Measurements from ENCODE around the gene HIVEP3. TPM values are rescaled to one million over a fixed set of nuclear protein-coding genes. Genes with fewer than 3 reads are reported as not detected.

Gene HIVEP3
- total and polyA plus RNA-seq, 2 experiments from 2014 or later: 0.57 to 5.9 TPM

DNA sequence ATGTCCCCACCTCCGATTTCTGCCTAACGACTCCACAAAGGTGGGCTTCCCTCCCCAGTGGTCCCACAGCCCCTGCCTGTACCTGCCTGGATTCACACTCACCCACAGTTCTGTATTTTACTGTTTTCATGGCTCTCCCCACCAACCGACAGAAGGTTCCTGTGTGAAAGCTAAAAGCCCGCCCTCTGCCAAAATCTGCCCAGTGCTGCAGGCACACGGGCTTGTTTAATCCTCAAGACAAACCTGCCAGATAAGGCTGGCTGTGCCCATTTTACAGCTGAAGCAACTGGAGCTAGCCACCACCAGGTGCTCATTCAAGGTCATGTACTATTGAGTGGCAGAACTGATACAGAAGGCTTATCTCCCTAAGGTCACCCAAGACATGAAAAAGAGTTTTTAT lies 114.5 kb downstream of the HIVEP3 start:
- 67% methylated on average over 5 of the region's 5 CpGs for WGBS (ENCODE audit: low lambda C conversion rate, missing lambda C conversion rate)
- Histone ChIP-seq H2AFZ (no peak overlapping the region), H3K9me2 (replicated peaks; ENCODE audit: insufficient read depth) (no peaks in the 10 kb centered on the region), H3K9me3 (ENCODE audit: low read depth) (no peaks in the 10 kb centered on the region), H3K27ac (no peak overlapping the region), H4K20me1 (ENCODE audit: insufficient read depth, poor library complexity, severe bottlenecking) (no peaks in the 10 kb centered on the region), H3K27me3 (no peaks in the 10 kb centered on the region), H3K4me1 (ENCODE audit: insufficient read depth) (no peaks in the 10 kb centered on the region), H3K36me3 (replicated peaks; ENCODE audit: insufficient read depth, low read depth) (no peaks in the 10 kb centered on the region), H3K4me3 (no peak overlapping the region), H3K79me2 (no peaks in the 10 kb centered on the region), H3K4me2 (no peak overlapping the region)
- no peak for TF ChIP-seq EZH2phosphoT487 (IDR thresholded peaks at IDR 0.05; ENCODE audit: low read depth, severe bottlenecking, unreplicated experiment)
- TF ChIP-seq, protein P1, sequence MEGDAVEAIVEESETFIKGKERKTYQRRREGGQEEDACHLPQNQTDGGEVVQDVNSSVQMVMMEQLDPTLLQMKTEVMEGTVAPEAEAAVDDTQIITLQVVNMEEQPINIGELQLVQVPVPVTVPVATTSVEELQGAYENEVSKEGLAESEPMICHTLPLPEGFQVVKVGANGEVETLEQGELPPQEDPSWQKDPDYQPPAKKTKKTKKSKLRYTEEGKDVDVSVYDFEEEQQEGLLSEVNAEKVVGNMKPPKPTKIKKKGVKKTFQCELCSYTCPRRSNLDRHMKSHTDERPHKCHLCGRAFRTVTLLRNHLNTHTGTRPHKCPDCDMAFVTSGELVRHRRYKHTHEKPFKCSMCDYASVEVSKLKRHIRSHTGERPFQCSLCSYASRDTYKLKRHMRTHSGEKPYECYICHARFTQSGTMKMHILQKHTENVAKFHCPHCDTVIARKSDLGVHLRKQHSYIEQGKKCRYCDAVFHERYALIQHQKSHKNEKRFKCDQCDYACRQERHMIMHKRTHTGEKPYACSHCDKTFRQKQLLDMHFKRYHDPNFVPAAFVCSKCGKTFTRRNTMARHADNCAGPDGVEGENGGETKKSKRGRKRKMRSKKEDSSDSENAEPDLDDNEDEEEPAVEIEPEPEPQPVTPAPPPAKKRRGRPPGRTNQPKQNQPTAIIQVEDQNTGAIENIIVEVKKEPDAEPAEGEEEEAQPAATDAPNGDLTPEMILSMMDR (IDR thresholded peaks at IDR 0.05; ENCODE audit: poor library complexity): no peak
- no peak for TF ChIP-seq EZH2 (IDR thresholded peaks at IDR 0.05; ENCODE audit: borderline replicate concordance)
- DNase-seq (ENCODE audit: low spot score): no peak

GRCh38 chr1:41803656-41804055 lies 115.1 kb downstream of the HIVEP3 start:
- H3K4me1 ChIP-seq (ENCODE audit: insufficient read depth): no peaks in the 10 kb centered on the region
- H3K9me3 ChIP-seq (ENCODE audit: low read depth): no peaks in the 10 kb centered on the region
- no peaks in the 10 kb centered on the region for H3K36me3 ChIP-seq (replicated peaks; ENCODE audit: insufficient read depth, low read depth)
- WGBS (ENCODE audit: low lambda C conversion rate, missing lambda C conversion rate): 81% methylated on average over 4 of the region's 4 CpGs
- H3K4me3 ChIP-seq: no peak overlapping the region
- no peak overlapping the region for H3K4me2 ChIP-seq
- H3K27ac ChIP-seq: no peak overlapping the region
- DNase-seq (ENCODE audit: low spot score): no peak
- H3K27me3 ChIP-seq: no peaks in the 10 kb centered on the region
- H3K9me2 ChIP-seq (replicated peaks; ENCODE audit: insufficient read depth): no peaks in the 10 kb centered on the region
- H2AFZ ChIP-seq: no peak overlapping the region
- no peaks in the 10 kb centered on the region for H4K20me1 ChIP-seq (ENCODE audit: insufficient read depth, poor library complexity, severe bottlenecking)
- no peaks in the 10 kb centered on the region for H3K79me2 ChIP-seq
- TF ChIP-seq, protein P1 (IDR thresholded peaks at IDR 0.05; ENCODE audit: poor library complexity): no peak
- no peak for TF ChIP-seq EZH2phosphoT487 (IDR thresholded peaks at IDR 0.05; ENCODE audit: low read depth, severe bottlenecking, unreplicated experiment)
- TF ChIP-seq EZH2 (IDR thresholded peaks at IDR 0.05; ENCODE audit: borderline replicate concordance): no peak

DNA sequence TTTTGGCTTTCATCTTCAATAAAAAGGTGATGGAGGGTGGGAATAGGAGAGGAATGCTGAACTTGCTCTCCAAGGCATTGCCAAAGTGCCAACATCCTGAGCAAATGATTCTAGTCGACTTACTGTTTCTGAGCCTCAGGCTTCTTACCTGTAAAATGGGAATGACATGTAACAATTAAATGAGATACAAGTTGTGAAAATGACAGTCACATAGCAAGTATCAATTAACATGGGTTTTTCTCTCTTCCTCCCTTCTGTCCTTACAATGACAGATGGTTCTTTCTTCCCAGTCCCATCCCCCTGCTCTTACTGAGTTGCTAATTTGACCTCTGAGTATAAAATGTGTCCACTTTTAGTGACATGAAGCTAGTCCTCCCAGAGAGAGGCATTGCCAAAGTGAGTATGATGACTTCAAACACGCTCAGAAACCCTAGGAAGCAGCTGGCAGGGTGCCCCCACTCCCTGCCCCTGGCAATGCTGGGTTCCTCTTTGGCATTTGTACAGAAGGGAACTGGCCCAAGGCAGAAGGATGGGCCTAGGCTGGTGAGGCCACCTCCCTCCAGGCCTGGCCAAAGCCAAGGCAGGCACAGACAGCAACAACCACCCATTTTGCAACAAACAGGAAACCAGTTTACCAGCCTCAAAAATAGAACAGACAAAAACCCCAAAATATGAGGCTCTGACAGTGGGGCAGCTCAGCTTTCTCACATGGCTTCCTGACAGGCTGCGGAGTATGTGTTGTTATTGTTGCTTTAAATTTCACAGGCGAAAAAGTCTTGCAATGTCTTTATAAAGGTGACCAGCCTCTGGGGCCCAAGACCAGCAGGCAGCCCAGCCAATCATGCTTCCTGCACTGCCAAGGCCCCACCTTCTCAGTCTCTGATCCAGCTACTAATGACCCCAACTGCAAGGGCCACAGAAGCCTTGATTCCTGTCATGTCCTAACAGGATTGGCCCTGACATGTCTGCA lies 115.9 kb downstream of the HIVEP3 start:
- Histone ChIP-seq H3K9me2 (replicated peaks; ENCODE audit: insufficient read depth) (no peaks in the 10 kb centered on the region), H4K20me1 (ENCODE audit: insufficient read depth, poor library complexity, severe bottlenecking) (no peaks in the 10 kb centered on the region), H3K36me3 (replicated peaks; ENCODE audit: insufficient read depth, low read depth) (no peaks in the 10 kb centered on the region), H3K4me3 (no peak overlapping the region), H3K79me2 (no peaks in the 10 kb centered on the region), H3K4me1 (ENCODE audit: insufficient read depth) (no peaks in the 10 kb centered on the region), H3K4me2 (no peak overlapping the region), H2AFZ (no peak overlapping the region), H3K9me3 (ENCODE audit: low read depth) (no peaks in the 10 kb centered on the region), H3K27ac (no peak overlapping the region), H3K27me3 (no peaks in the 10 kb centered on the region)
- TF ChIP-seq, protein P1 (IDR thresholded peaks at IDR 0.05; ENCODE audit: poor library complexity): no peak
- TF ChIP-seq EZH2phosphoT487 (IDR thresholded peaks at IDR 0.05; ENCODE audit: low read depth, severe bottlenecking, unreplicated experiment) (no peak), EZH2 (IDR thresholded peaks at IDR 0.05; ENCODE audit: borderline replicate concordance) (no peak)
- no peak for DNase-seq (ENCODE audit: low spot score)
- 90% methylated on average over 4 of the region's 4 CpGs for WGBS (ENCODE audit: low lambda C conversion rate, missing lambda C conversion rate)
